SU-DHL-6 (cell line): ENCODE measurements around the gene ERP29.
"Not testable (repeated sequence)": the region's sequence is repeated elsewhere in the genome, so short reads cannot be mapped to it uniquely, and the experiment has no call there.

Experiments
- H2AFZ ChIP-seq: fragments of 200-600 bp; sonication (generic); 2 replicates; pipeline ENCODE4 v1.6.1; 2014; ENCODE audit warnings: low read depth, mild to moderate bottlenecking, moderate library complexity, mixed read lengths, antibody characterized with exemption, low read length; ENCODE audit not compliant: severe bottlenecking
- H3F3A ChIP-seq: fragments of 200-600 bp; shearing (Covaris generic); 2 replicates; pipeline ENCODE4 v1.6.0; 2016; ENCODE audit warnings: antibody characterized with exemption, mild to moderate bottlenecking; ENCODE audit not compliant: insufficient read depth
- H3K27ac ChIP-seq: fragments of 200-600 bp; sonication (generic); 2 replicates; pipeline ENCODE4 v1.5.1; 2016; ENCODE audit warnings: low read depth, mild to moderate bottlenecking, low read length, moderate library complexity, mixed read lengths
- H3K27me3 ChIP-seq: fragments of 200-600 bp; sonication (generic), shearing (Covaris generic); 2 replicates; pipeline ENCODE4 v1.6.0; 2014; ENCODE audit warnings: mild to moderate bottlenecking, low read length
- H3K36me3 ChIP-seq: fragments of 200-600 bp; sonication (generic); 2 replicates; pipeline ENCODE4 v1.6.1; 2014; ENCODE audit warnings: mild to moderate bottlenecking, low read length, mixed read lengths
- H3K4me2 ChIP-seq: fragments of 300-600, 200-600 bp; shearing (Covaris generic), sonication (generic); 2 replicates; pipeline ENCODE4 v1.6.0; 2014; ENCODE audit warnings: low read length, low read depth, mild to moderate bottlenecking; ENCODE audit not compliant: poor library complexity, severe bottlenecking
- H3K4me3 ChIP-seq: fragments of 200-600 bp; sonication (generic); 2 replicates; pipeline ENCODE4 v1.5.1; 2014; ENCODE audit warnings: antibody characterized with exemption, low read length, mild to moderate bottlenecking, mixed read lengths; ENCODE audit not compliant: insufficient read depth, poor library complexity, severe bottlenecking
- H3K79me2 ChIP-seq: fragments of 200-600 bp; sonication (generic); 2 replicates; pipeline ENCODE4 v1.6.1; 2014; ENCODE audit warnings: mild to moderate bottlenecking, low read length, moderate library complexity; ENCODE audit not compliant: insufficient read depth
- H3K9ac ChIP-seq: fragments of 200-600 bp; sonication (generic); 2 replicates; pipeline ENCODE4 v1.7.0; 2014; ENCODE audit warnings: mild to moderate bottlenecking, low read length
- H3K9me2 ChIP-seq: fragments of 200-600 bp; sonication (generic); replicated peaks from 2 replicates; pipeline ENCODE4 v1.6.1; 2014; ENCODE audit warnings: low read length; ENCODE audit not compliant: insufficient read depth
- H3K9me3 ChIP-seq: fragments of 200-600 bp; sonication (generic); 2 replicates; pipeline ENCODE4 v1.6.1; 2014; ENCODE audit warnings: low read length, mixed read lengths; ENCODE audit not compliant: insufficient read depth
- H4K20me1 ChIP-seq: fragments of 200-600 bp; sonication (generic); 2 replicates; pipeline ENCODE4 v1.6.1; 2014; ENCODE audit warnings: low read depth, mild to moderate bottlenecking, antibody characterized with exemption, low read length, moderate library complexity, mixed read lengths
- EZH2phosphoT487 ChIP-seq: fragments of 200-600 bp; sonication (generic), shearing (Covaris generic); conservative IDR thresholded peaks from 2 replicates; pipeline ENCODE4 v1.6.1; 2018; ENCODE audit warnings: mild to moderate bottlenecking, antibody characterized with exemption, low read length, moderate library complexity, mixed read lengths
- TF ChIP-seq, protein P1 (sequence below): fragments of 200-600 bp; sonication (generic); IDR thresholded peaks from one replicate; pipeline ENCODE4 v1.5.1; 2017; ENCODE audit warnings: antibody characterized with exemption, mild to moderate bottlenecking, low read length, moderate library complexity; ENCODE audit not compliant: insufficient read depth, poor library complexity, severe bottlenecking

Gene ERP29

DNA sequence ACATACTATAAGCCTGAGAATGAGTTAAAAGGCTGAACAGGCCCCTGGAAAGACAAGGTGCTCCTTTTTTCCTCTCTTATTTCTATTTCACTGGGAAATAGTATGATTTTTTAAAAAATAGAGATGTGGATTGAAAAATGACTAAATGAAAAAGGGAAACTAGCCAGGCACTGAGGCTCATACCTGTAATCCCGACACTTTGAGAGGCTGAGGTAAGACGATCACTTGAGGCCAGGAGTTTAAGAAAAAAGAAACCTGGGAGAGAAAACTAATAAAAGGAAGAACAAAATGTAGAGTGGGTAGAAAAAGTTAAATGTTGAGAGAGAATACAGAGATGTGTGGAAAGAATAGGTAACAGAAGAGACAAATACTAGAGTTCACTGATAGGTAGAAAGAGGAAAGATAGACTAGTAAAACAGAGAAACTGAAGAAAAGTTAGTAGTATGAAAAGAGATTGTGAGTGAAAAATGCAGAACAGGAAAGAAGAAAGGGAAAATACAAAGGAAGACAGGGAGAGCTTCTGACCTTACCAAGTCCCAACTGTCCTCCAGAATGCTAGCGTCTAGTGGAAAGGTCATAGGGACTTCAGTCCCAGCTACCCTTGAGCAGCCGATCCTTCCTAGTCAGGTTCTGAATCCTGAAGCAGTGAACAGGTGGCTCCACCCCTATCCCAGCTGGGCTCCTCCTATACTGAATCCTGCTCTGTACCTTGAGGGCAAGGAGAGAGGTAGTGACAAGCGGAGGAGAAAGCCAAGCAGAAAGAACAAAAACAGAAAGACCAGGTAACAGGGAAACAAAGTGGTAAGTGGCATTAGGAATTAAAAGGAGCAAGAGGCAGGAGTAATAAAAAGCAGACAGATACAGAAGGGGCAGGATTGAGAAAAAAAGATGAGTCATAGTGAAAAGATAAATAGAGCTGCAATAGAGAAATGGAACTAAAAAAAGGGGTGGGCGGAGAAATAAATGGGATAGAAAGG lies 7.5 kb upstream of the ERP29 start:
- H3K27me3 ChIP-seq: no peaks in the 10 kb centered on the region
- H2AFZ ChIP-seq: no peak overlapping the region
- H3F3A ChIP-seq: peaks cover 11% of the 10 kb centered on the region
- peaks cover 4% of the 10 kb centered on the region for H3K79me2 ChIP-seq
- TF ChIP-seq, protein P1, sequence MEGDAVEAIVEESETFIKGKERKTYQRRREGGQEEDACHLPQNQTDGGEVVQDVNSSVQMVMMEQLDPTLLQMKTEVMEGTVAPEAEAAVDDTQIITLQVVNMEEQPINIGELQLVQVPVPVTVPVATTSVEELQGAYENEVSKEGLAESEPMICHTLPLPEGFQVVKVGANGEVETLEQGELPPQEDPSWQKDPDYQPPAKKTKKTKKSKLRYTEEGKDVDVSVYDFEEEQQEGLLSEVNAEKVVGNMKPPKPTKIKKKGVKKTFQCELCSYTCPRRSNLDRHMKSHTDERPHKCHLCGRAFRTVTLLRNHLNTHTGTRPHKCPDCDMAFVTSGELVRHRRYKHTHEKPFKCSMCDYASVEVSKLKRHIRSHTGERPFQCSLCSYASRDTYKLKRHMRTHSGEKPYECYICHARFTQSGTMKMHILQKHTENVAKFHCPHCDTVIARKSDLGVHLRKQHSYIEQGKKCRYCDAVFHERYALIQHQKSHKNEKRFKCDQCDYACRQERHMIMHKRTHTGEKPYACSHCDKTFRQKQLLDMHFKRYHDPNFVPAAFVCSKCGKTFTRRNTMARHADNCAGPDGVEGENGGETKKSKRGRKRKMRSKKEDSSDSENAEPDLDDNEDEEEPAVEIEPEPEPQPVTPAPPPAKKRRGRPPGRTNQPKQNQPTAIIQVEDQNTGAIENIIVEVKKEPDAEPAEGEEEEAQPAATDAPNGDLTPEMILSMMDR: no peak
- no peak for TF ChIP-seq EZH2phosphoT487
- no peak overlapping the region for H3K4me2 ChIP-seq
- H4K20me1 ChIP-seq: no peaks in the 10 kb centered on the region
- H3K4me3 ChIP-seq: no peak overlapping the region
- H3K9me2 ChIP-seq: no peaks in the 10 kb centered on the region
- no peaks in the 10 kb centered on the region for H3K9me3 ChIP-seq
- no peak overlapping the region for H3K9ac ChIP-seq
- H3K36me3 ChIP-seq: peaks cover 7% of the 10 kb centered on the region; the same call in 1 of the 2 replicates
- no peak overlapping the region for H3K27ac ChIP-seq

DNA sequence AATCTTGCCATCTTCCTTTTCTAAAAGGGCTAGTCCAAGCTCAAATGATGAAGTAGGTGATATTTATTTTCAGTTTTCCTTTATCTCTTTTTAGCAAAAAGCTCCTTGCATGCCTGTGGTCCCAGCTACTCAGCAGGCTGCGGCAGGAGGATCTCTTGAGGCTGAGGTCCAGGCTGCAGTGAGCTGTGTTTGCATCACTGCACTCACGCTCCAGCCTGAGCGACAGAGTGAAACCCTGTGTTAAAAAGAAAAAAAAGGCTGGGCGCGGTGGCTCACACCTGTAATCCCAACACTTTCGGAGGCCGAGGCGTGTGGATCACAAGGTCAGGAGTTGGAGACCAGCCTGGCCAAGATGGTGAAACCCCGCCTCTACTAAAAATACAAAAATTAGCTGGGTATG lies 5.3 kb upstream of the ERP29 start:
- Histone ChIP-seq H3K9ac (no peak overlapping the region), H3K4me2 (no peak overlapping the region), H3K79me2 (peaks cover 25% of the 10 kb centered on the region), H4K20me1 (no peaks in the 10 kb centered on the region), H3K27me3 (no peaks in the 10 kb centered on the region), H3K9me2 (no peaks in the 10 kb centered on the region), H2AFZ (no peak overlapping the region), H3F3A (peaks cover 11% of the 10 kb centered on the region), H3K27ac (no peak overlapping the region), H3K4me3 (no peak overlapping the region), H3K36me3 (peaks cover 4% of the 10 kb centered on the region; the same call in 1 of the 2 replicates), H3K9me3 (no peaks in the 10 kb centered on the region)
- TF ChIP-seq EZH2phosphoT487: no peak
- TF ChIP-seq, protein P1: no peak

DNA sequence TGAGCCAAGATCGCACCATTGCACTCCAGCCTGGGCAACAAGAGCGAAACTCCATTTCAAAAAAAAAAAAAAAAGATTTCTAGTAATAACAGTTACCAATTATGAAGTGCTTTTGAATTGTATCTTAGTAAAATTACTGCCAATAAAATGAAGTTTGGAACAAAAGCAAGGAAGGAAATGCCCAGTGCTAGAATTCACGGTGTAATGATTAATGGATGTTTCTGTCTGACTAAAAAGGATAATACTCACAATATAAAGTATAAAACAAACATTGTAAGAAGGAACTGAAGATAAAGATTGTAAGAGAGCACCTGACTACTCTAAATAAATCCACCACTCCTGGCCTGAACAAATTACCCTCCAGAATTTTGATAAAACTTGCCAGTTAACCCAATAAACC lies 4.3 kb upstream of the ERP29 start:
- H3K4me3 ChIP-seq: no peak overlapping the region
- H3K79me2 ChIP-seq: peaks cover 32% of the 10 kb centered on the region
- H3K9me3 ChIP-seq: no peaks in the 10 kb centered on the region
- TF ChIP-seq, protein P1: no peak
- no peak for TF ChIP-seq EZH2phosphoT487
- H3K36me3 ChIP-seq: 0 out of 2 replicates have a peak, but pooled peaks cover 4% of the 10 kb centered on the region
- H3K27ac ChIP-seq: no peak overlapping the region
- no peaks in the 10 kb centered on the region for H3K27me3 ChIP-seq
- H3K9ac ChIP-seq: no peak overlapping the region
- no peaks in the 10 kb centered on the region for H3K9me2 ChIP-seq
- peaks cover 14% of the 10 kb centered on the region for H3F3A ChIP-seq
- no peaks in the 10 kb centered on the region for H4K20me1 ChIP-seq
- no peak overlapping the region for H2AFZ ChIP-seq
- no peak overlapping the region for H3K4me2 ChIP-seq

DNA sequence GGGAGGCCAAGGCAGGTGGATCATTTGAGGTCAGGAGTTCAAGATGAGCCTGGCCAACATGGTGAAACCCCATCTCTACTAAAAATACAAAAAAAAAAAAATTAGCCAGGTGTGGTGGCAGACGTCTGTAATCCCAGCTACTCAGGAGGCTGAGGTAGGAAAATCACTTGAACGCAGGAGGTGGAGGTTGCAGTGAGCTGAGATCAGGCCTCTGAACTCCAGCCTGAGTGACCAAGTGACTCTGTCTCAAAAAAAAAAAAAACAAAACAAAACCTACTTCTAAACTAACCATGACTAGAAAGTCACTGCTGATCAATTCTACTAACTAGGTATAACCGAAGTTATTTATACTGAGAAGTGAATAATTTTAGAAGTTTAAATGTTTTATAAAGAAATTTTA lies 3.6 kb upstream of the ERP29 start:
- not testable (repeated sequence) for H3K9me3 ChIP-seq, H4K20me1 ChIP-seq, H3K4me2 ChIP-seq, H3K9ac ChIP-seq, H3K27ac ChIP-seq, H3K27me3 ChIP-seq, H3K36me3 ChIP-seq, H3K9me2 ChIP-seq, H3K4me3 ChIP-seq, H2AFZ ChIP-seq
- Histone ChIP-seq H3K79me2 (peaks cover 38% of the 10 kb centered on the region), H3F3A (peaks cover 21% of the 10 kb centered on the region)
